Measurements from ENCODE around the gene ZNF75A.

DNA sequence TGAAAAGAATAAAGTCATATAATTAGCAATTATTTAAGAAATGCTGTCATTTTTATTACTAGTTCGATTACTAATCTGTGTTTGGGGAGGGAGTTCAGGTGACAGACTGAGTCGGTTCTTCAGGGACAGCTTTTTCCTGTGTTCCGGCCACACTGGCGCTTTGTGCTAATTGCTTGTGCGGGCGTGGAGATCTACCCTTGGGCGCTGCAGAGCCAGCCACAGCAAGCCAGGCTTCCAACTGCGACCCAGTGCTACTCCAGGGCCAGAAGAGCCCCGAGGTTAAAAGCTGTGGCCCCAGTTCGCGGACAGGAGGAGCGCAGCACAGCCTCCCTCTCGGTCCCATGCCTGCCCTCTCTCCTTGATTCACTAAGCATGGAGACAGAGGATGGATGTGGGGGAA, 43.9 kb downstream of the ZNF75A start:
- no peak for TF ChIP-seq ZNF24 (IDR thresholded peaks at IDR 0.05)
- TF ChIP-seq, protein P1, sequence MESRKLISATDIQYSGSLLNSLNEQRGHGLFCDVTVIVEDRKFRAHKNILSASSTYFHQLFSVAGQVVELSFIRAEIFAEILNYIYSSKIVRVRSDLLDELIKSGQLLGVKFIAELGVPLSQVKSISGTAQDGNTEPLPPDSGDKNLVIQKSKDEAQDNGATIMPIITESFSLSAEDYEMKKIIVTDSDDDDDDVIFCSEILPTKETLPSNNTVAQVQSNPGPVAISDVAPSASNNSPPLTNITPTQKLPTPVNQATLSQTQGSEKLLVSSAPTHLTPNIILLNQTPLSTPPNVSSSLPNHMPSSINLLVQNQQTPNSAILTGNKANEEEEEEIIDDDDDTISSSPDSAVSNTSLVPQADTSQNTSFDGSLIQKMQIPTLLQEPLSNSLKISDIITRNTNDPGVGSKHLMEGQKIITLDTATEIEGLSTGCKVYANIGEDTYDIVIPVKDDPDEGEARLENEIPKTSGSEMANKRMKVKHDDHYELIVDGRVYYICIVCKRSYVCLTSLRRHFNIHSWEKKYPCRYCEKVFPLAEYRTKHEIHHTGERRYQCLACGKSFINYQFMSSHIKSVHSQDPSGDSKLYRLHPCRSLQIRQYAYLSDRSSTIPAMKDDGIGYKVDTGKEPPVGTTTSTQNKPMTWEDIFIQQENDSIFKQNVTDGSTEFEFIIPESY (CRISPR knock-in tag; IDR thresholded peaks at IDR 0.05): no peak
- no peak for TF ChIP-seq SP2 (IDR thresholded peaks at IDR 0.05; ENCODE audit: extremely low read depth, low read depth, low read length, poor library complexity, severe bottlenecking)
- TF ChIP-seq, protein P2, sequence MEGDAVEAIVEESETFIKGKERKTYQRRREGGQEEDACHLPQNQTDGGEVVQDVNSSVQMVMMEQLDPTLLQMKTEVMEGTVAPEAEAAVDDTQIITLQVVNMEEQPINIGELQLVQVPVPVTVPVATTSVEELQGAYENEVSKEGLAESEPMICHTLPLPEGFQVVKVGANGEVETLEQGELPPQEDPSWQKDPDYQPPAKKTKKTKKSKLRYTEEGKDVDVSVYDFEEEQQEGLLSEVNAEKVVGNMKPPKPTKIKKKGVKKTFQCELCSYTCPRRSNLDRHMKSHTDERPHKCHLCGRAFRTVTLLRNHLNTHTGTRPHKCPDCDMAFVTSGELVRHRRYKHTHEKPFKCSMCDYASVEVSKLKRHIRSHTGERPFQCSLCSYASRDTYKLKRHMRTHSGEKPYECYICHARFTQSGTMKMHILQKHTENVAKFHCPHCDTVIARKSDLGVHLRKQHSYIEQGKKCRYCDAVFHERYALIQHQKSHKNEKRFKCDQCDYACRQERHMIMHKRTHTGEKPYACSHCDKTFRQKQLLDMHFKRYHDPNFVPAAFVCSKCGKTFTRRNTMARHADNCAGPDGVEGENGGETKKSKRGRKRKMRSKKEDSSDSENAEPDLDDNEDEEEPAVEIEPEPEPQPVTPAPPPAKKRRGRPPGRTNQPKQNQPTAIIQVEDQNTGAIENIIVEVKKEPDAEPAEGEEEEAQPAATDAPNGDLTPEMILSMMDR (IDR thresholded peaks at IDR 0.05 in 2 of 3, conservative IDR thresholded peaks at IDR 0.05 in 1 of 3; ENCODE audit: insufficient read depth in 2 of 3, low read depth in 1 of 3, low read length in 3 of 3): no peak
- TF ChIP-seq, protein P3, sequence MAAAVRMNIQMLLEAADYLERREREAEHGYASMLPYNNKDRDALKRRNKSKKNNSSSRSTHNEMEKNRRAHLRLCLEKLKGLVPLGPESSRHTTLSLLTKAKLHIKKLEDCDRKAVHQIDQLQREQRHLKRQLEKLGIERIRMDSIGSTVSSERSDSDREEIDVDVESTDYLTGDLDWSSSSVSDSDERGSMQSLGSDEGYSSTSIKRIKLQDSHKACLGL (CRISPR knock-in tag; IDR thresholded peaks at IDR 0.05; ENCODE audit: borderline replicate concordance, poor library complexity, severe bottlenecking): no peak
- no peak for TF ChIP-seq ELF1 (tag; IDR thresholded peaks at IDR 0.05)
- TF ChIP-seq, protein P4, sequence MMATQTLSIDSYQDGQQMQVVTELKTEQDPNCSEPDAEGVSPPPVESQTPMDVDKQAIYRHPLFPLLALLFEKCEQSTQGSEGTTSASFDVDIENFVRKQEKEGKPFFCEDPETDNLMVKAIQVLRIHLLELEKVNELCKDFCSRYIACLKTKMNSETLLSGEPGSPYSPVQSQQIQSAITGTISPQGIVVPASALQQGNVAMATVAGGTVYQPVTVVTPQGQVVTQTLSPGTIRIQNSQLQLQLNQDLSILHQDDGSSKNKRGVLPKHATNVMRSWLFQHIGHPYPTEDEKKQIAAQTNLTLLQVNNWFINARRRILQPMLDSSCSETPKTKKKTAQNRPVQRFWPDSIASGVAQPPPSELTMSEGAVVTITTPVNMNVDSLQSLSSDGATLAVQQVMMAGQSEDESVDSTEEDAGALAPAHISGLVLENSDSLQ (IDR thresholded peaks at IDR 0.05): no peak
- TF ChIP-seq, protein P5, sequence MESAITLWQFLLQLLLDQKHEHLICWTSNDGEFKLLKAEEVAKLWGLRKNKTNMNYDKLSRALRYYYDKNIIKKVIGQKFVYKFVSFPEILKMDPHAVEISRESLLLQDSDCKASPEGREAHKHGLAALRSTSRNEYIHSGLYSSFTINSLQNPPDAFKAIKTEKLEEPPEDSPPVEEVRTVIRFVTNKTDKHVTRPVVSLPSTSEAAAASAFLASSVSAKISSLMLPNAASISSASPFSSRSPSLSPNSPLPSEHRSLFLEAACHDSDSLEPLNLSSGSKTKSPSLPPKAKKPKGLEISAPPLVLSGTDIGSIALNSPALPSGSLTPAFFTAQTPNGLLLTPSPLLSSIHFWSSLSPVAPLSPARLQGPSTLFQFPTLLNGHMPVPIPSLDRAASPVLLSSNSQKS (CRISPR knock-in tag; IDR thresholded peaks at IDR 0.05): no peak
